ENCODE data around the gene KIF19. TPM values are rescaled to one million over a fixed set of nuclear protein-coding genes. Genes with fewer than 3 reads are reported as not detected.

Gene KIF19
- total RNA-seq, 1 experiment from 2014 or later = not detected

GRCh38 chr17:74391771-74392170 lies 65.7 kb downstream of the KIF19 start:
- Histone ChIP-seq H3K36me3 (ENCODE audit: low read depth, low read length) (no peaks in the 10 kb centered on the region), H3K79me2 (ENCODE audit: low read length) (no peaks in the 10 kb centered on the region), H3K27me3 (ENCODE audit: low read length) (no peaks in the 10 kb centered on the region), H3K4me1 (ENCODE audit: insufficient read depth, low read length) (peaks cover 17% of the 10 kb centered on the region), H2AFZ (ENCODE audit: low read length) (no peak overlapping the region), H3K4me2 (ENCODE audit: low read length) (no peak overlapping the region), H4K20me1 (ENCODE audit: low read length) (no peaks in the 10 kb centered on the region), H3K9me3 (ENCODE audit: low read length) (no peaks in the 10 kb centered on the region), H3K9me2 (replicated peaks; ENCODE audit: low read length) (no peaks in the 10 kb centered on the region), H3K27ac (ENCODE audit: low read length) (no peak overlapping the region), H3F3A (ENCODE audit: low read length, unreplicated experiment) (no peaks in the 10 kb centered on the region), H3K4me3 (ENCODE audit: low read length) (no peak overlapping the region), H3K9ac (ENCODE audit: low read length) (no peak overlapping the region)
- DNase-seq (no peak), ATAC-seq (no peak)
- POLR2A ChIA-PET (ENCODE audit: unreplicated experiment) = interaction anchor here (1.3 kb wide), 1 partner anchor 39 kb away, joined by 3 read pairs; no protein-coding TSS in a partner anchor
- intact Hi-C loops (cut with micrococcal nuclease) = no loop called here
- no peak for TF ChIP-seq EZH2 (IDR thresholded peaks at IDR 0.05; ENCODE audit: low read length, unreplicated experiment)
- TF ChIP-seq, protein P1, sequence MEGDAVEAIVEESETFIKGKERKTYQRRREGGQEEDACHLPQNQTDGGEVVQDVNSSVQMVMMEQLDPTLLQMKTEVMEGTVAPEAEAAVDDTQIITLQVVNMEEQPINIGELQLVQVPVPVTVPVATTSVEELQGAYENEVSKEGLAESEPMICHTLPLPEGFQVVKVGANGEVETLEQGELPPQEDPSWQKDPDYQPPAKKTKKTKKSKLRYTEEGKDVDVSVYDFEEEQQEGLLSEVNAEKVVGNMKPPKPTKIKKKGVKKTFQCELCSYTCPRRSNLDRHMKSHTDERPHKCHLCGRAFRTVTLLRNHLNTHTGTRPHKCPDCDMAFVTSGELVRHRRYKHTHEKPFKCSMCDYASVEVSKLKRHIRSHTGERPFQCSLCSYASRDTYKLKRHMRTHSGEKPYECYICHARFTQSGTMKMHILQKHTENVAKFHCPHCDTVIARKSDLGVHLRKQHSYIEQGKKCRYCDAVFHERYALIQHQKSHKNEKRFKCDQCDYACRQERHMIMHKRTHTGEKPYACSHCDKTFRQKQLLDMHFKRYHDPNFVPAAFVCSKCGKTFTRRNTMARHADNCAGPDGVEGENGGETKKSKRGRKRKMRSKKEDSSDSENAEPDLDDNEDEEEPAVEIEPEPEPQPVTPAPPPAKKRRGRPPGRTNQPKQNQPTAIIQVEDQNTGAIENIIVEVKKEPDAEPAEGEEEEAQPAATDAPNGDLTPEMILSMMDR (conservative IDR thresholded peaks at IDR 0.05; ENCODE audit: low read depth, low read length) = no peak
- TF ChIP-seq EZH2phosphoT487 (IDR thresholded peaks at IDR 0.05; ENCODE audit: borderline replicate concordance, low read length) = no peak
- BruUV-seq (replicated peaks) = no TSS peak
- CTCF ChIA-PET = interaction anchor here (0.6 kb wide), 1 partner anchor 82 kb away, joined by 3 read pairs; no protein-coding TSS in a partner anchor

DNA sequence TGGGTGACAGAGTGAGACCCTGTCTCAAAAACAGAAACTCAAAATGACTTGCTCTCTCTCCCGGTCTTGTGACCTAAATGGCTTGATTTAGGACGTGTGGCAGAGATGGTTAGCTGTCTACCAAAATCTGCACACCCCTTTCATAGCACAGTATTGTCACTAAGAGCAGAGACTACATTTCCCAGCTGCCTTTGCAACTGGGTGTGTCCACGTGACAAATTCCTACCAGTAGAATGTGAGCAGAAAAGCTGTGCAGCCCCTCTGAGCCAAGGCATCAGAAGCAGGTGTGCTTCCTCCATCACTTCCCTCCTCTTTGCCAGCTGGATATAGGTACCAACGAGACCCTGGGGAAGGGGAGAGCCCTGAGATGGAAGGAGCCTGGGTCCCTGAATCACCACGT lies 66.8 kb downstream of the KIF19 start:
- no peak overlapping the region for H2AFZ ChIP-seq (ENCODE audit: low read length)
- no peak overlapping the region for H3K27ac ChIP-seq (ENCODE audit: low read length)
- peak; percentile 21 for DNase-seq
- H3K9ac ChIP-seq (ENCODE audit: low read length) = no peak overlapping the region
- intact Hi-C loops (cut with micrococcal nuclease) = no loop called here
- peaks cover 17% of the 10 kb centered on the region for H3K4me1 ChIP-seq (ENCODE audit: insufficient read depth, low read length)
- no peaks in the 10 kb centered on the region for H3K27me3 ChIP-seq (ENCODE audit: low read length)
- no peaks in the 10 kb centered on the region for H3F3A ChIP-seq (ENCODE audit: low read length, unreplicated experiment)
- H3K36me3 ChIP-seq (ENCODE audit: low read depth, low read length) = no peaks in the 10 kb centered on the region
- no peaks in the 10 kb centered on the region for H4K20me1 ChIP-seq (ENCODE audit: low read length)
- TF ChIP-seq, protein P1 (conservative IDR thresholded peaks at IDR 0.05; ENCODE audit: low read depth, low read length) = no peak
- no peak for TF ChIP-seq EZH2 (IDR thresholded peaks at IDR 0.05; ENCODE audit: low read length, unreplicated experiment)
- no peak for TF ChIP-seq EZH2phosphoT487 (IDR thresholded peaks at IDR 0.05; ENCODE audit: borderline replicate concordance, low read length)
- H3K9me3 ChIP-seq (ENCODE audit: low read length) = no peaks in the 10 kb centered on the region
- H3K4me3 ChIP-seq (ENCODE audit: low read length) = no peak overlapping the region
- POLR2A ChIA-PET (ENCODE audit: unreplicated experiment) = no interaction called here
- no peak overlapping the region for H3K4me2 ChIP-seq (ENCODE audit: low read length)
- CTCF ChIA-PET = no interaction called here
- BruUV-seq (replicated peaks) = no TSS peak
- H3K9me2 ChIP-seq (replicated peaks; ENCODE audit: low read length) = no peaks in the 10 kb centered on the region
- no peak for ATAC-seq
- H3K79me2 ChIP-seq (ENCODE audit: low read length) = no peaks in the 10 kb centered on the region

DNA sequence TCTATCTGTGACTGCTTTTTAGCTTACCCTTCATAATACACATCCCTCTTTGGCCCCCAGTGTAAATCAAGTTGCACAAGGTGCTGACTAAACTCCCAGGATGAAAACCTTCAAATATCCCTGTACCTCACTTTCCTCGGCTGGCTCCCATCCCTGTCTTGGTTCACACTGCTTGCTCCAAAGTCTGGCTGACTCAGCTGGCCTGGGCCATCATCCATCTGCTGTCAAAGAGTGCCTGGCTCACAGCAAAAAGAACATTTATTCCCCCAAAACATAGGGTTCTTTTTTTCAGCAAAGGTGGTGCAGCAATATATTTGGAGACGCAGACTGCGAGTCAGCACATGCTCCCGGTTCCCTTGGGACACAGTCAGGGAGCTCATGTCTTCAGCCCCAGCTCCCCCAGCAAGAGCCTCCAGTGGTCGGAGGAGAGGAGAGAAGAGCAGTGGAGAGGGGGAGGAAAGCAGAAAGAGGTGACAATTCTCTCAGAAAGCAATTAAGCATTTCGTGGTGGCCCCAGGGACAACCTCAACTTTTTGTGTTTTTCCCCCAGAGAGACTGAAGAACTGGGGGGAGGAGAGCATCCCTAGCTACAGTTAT lies 67.4 kb downstream of the KIF19 start:
- Histone ChIP-seq H3K9me3 (ENCODE audit: low read length) (no peaks in the 10 kb centered on the region), H3K4me2 (ENCODE audit: low read length) (no peak overlapping the region), H3K9ac (ENCODE audit: low read length) (no peak overlapping the region), H3K9me2 (replicated peaks; ENCODE audit: low read length) (no peaks in the 10 kb centered on the region), H2AFZ (ENCODE audit: low read length) (no peak overlapping the region), H3K4me3 (ENCODE audit: low read length) (no peak overlapping the region), H3K27me3 (ENCODE audit: low read length) (no peaks in the 10 kb centered on the region), H4K20me1 (ENCODE audit: low read length) (no peaks in the 10 kb centered on the region), H3K4me1 (ENCODE audit: insufficient read depth, low read length) (peaks cover 17% of the 10 kb centered on the region), H3F3A (ENCODE audit: low read length, unreplicated experiment) (no peaks in the 10 kb centered on the region), H3K27ac (ENCODE audit: low read length) (no peak overlapping the region), H3K36me3 (ENCODE audit: low read depth, low read length) (no peaks in the 10 kb centered on the region), H3K79me2 (ENCODE audit: low read length) (no peaks in the 10 kb centered on the region)
- ChIA-PET CTCF (interaction anchor here (0.6 to 0.7 kb wide), 2 partner anchors 14 to 15 kb away, joined by 4 to 7 read pairs; no protein-coding TSS in a partner anchor), POLR2A (ENCODE audit: unreplicated experiment) (no interaction called here)
- intact Hi-C loops (cut with micrococcal nuclease) = no loop called here
- BruUV-seq (replicated peaks) = no TSS peak
- DNase-seq (no peak), ATAC-seq (no peak)
- TF ChIP-seq, protein P1 (conservative IDR thresholded peaks at IDR 0.05; ENCODE audit: low read depth, low read length) = no peak
- TF ChIP-seq EZH2phosphoT487 (IDR thresholded peaks at IDR 0.05; ENCODE audit: borderline replicate concordance, low read length) (no peak), EZH2 (IDR thresholded peaks at IDR 0.05; ENCODE audit: low read length, unreplicated experiment) (no peak)
